HL-60 (cell line): ENCODE results near the gene DPP6.

Experiments used
- GABPA ChIP-seq: IDR thresholded peaks from 2 replicates; pipeline ENCODE4 v1.6.1; 2012; ENCODE audit warnings: low read depth
- POLR2AphosphoS5 ChIP-seq: IDR thresholded peaks from 2 replicates; pipeline ENCODE4 v1.6.1; 2012; ENCODE audit warnings: low read depth
- SPI1 ChIP-seq: IDR thresholded peaks from 2 replicates; pipeline ENCODE4 v1.6.1; 2012; ENCODE audit warnings: low read depth, mild to moderate bottlenecking, borderline replicate concordance
- TF ChIP-seq, protein P1 (sequence below): IDR thresholded peaks from one replicate; pipeline ENCODE4 v1.5.1; 2011; ENCODE audit warnings: low read length, control low read depth, inconsistent platforms; ENCODE audit not compliant: insufficient read depth
- TF ChIP-seq, protein P2 (sequence below): IDR thresholded peaks from 2 replicates; pipeline ENCODE4 v1.6.1; 2012; ENCODE audit warnings: low read depth; ENCODE audit not compliant: insufficient replicate concordance

DNA sequence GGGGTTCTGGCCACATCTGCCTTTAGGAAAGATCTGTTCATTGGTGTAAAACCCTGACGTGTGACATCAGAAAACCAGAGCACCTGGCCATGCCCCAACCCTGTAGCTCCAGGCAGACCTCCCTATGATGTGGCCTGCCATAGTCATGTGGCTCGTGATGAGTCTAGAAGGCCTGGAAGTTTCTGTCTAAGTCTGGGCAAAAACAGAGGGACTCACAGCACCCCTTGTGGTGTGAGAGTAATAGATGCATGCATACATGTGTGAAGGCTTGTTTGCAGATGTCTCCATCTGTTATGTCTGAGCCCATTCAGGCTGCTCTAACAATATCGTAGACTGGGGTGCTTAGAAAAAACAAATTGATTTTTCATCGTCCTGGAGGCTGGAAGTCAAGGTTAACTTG is 641.5 kb downstream of the DPP6 start:
- TF ChIP-seq, protein P1, sequence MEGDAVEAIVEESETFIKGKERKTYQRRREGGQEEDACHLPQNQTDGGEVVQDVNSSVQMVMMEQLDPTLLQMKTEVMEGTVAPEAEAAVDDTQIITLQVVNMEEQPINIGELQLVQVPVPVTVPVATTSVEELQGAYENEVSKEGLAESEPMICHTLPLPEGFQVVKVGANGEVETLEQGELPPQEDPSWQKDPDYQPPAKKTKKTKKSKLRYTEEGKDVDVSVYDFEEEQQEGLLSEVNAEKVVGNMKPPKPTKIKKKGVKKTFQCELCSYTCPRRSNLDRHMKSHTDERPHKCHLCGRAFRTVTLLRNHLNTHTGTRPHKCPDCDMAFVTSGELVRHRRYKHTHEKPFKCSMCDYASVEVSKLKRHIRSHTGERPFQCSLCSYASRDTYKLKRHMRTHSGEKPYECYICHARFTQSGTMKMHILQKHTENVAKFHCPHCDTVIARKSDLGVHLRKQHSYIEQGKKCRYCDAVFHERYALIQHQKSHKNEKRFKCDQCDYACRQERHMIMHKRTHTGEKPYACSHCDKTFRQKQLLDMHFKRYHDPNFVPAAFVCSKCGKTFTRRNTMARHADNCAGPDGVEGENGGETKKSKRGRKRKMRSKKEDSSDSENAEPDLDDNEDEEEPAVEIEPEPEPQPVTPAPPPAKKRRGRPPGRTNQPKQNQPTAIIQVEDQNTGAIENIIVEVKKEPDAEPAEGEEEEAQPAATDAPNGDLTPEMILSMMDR: no peak
- TF ChIP-seq GABPA (no peak), POLR2AphosphoS5 (no peak), SPI1 (no peak)
- TF ChIP-seq, protein P2, sequence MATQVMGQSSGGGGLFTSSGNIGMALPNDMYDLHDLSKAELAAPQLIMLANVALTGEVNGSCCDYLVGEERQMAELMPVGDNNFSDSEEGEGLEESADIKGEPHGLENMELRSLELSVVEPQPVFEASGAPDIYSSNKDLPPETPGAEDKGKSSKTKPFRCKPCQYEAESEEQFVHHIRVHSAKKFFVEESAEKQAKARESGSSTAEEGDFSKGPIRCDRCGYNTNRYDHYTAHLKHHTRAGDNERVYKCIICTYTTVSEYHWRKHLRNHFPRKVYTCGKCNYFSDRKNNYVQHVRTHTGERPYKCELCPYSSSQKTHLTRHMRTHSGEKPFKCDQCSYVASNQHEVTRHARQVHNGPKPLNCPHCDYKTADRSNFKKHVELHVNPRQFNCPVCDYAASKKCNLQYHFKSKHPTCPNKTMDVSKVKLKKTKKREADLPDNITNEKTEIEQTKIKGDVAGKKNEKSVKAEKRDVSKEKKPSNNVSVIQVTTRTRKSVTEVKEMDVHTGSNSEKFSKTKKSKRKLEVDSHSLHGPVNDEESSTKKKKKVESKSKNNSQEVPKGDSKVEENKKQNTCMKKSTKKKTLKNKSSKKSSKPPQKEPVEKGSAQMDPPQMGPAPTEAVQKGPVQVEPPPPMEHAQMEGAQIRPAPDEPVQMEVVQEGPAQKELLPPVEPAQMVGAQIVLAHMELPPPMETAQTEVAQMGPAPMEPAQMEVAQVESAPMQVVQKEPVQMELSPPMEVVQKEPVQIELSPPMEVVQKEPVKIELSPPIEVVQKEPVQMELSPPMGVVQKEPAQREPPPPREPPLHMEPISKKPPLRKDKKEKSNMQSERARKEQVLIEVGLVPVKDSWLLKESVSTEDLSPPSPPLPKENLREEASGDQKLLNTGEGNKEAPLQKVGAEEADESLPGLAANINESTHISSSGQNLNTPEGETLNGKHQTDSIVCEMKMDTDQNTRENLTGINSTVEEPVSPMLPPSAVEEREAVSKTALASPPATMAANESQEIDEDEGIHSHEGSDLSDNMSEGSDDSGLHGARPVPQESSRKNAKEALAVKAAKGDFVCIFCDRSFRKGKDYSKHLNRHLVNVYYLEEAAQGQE: no peak
